B cell (primary cell): Measurements from ENCODE around the gene MGMT.

Source experiments
- CTCF ChIP-seq: fragments of 200-600 bp; IDR thresholded peaks from one replicate; pipeline ENCODE4 v1.8.0; 2022; ENCODE audit warnings: antibody characterized with exemption, mild to moderate bottlenecking
- EZH2 ChIP-seq: IDR thresholded peaks from 2 replicates; pipeline ENCODE4 v1.6.1; 2012; ENCODE audit warnings: borderline replicate concordance, low read depth, mild to moderate bottlenecking, moderate library complexity, low read length; ENCODE audit not compliant: insufficient read depth, poor library complexity, severe bottlenecking

- TF ChIP-seq CTCF = no peak
- TF ChIP-seq EZH2 = no peak
These were observed 2.8 kb upstream of the MGMT start for GRCh38 chr10:129464251-129464650.
